ENCODE measurements around the gene GPR85.

GPR85 gene

GRCh38 chr7:113099284-113099919 is 12.8 kb upstream of the GPR85 start:
- Mint-ChIP-seq H3K27me3 (peaks cover 5% of the 10 kb centered on the region), H3K4me1 (no peaks in the 10 kb centered on the region), H3K9me3 (peaks cover 5% of the 10 kb centered on the region), H3K36me3 (peaks cover 6% of the 10 kb centered on the region), H3K4me3 (no peak overlapping the region), H3K27ac (no peak overlapping the region)
- DNase-seq (ENCODE audit: low spot score in 2 of 2) (no peak), ATAC-seq (ENCODE audit: low read depth) (no peak)

GRCh38 chr7:113094517-113095249 is 8.1 kb upstream of the GPR85 start:
- Mint-ChIP-seq H3K27me3 (peaks cover 6% of the 10 kb centered on the region), H3K9me3 (no peaks in the 10 kb centered on the region), H3K4me1 (no peaks in the 10 kb centered on the region), H3K4me3 (no peak overlapping the region), H3K36me3 (no peaks in the 10 kb centered on the region), H3K27ac (no peak overlapping the region)
- no peak for DNase-seq (ENCODE audit: low spot score in 2 of 2)
- no peak for ATAC-seq (ENCODE audit: low read depth)

GRCh38 chr7:113093561-113093960 is 6.9 kb upstream of the GPR85 start:
- no peak for DNase-seq (ENCODE audit: low spot score in 2 of 2)
- no peaks in the 10 kb centered on the region for H3K9me3 Mint-ChIP-seq
- peaks cover 6% of the 10 kb centered on the region for H3K27me3 Mint-ChIP-seq
- H3K4me1 Mint-ChIP-seq, result no peaks in the 10 kb centered on the region
- no peak overlapping the region for H3K4me3 Mint-ChIP-seq
- ATAC-seq (ENCODE audit: low read depth), result no peak
- no peak overlapping the region for H3K27ac Mint-ChIP-seq
- H3K36me3 Mint-ChIP-seq, result no peaks in the 10 kb centered on the region

GRCh38 chr7:113092762-113093161 is 6.1 kb upstream of the GPR85 start:
- ATAC-seq (ENCODE audit: low read depth) (no peak), DNase-seq (ENCODE audit: low spot score in 2 of 2) (no peak)
- Mint-ChIP-seq H3K4me1 (no peaks in the 10 kb centered on the region), H3K4me3 (no peak overlapping the region), H3K36me3 (no peaks in the 10 kb centered on the region), H3K27me3 (peaks cover 6% of the 10 kb centered on the region), H3K9me3 (no peaks in the 10 kb centered on the region), H3K27ac (no peak overlapping the region)

GRCh38 chr7:113087071-113087998 is 708 bp upstream of the GPR85 start:
- Mint-ChIP-seq H3K27ac (no peak overlapping the region), H3K4me1 (peaks cover 5% of the 10 kb centered on the region), H3K36me3 (no peaks in the 10 kb centered on the region), H3K9me3 (no peaks in the 10 kb centered on the region), H3K27me3 (peaks cover 16% of the 10 kb centered on the region), H3K4me3 (no peak overlapping the region)
- ATAC-seq (ENCODE audit: low read depth), result no peak
- no peak for DNase-seq (ENCODE audit: low spot score in 2 of 2)

GRCh38 chr7:113085781-113086390 is 741 bp downstream of the GPR85 start:
- Mint-ChIP-seq H3K4me3 (peak overlapping the region; percentile 74), H3K36me3 (no peaks in the 10 kb centered on the region), H3K27me3 (peaks cover 13% of the 10 kb centered on the region), H3K27ac (no peak overlapping the region), H3K4me1 (peaks cover 5% of the 10 kb centered on the region), H3K9me3 (no peaks in the 10 kb centered on the region)
- ATAC-seq (ENCODE audit: low read depth) (peak; percentile 26), DNase-seq (ENCODE audit: low spot score in 2 of 2) (no peak)

GRCh38 chr7:113084496-113085172 is 2.0 kb downstream of the GPR85 start:
- Mint-ChIP-seq H3K27ac (no peak overlapping the region), H3K27me3 (peaks cover 13% of the 10 kb centered on the region), H3K36me3 (no peaks in the 10 kb centered on the region), H3K4me3 (no peak overlapping the region), H3K9me3 (no peaks in the 10 kb centered on the region), H3K4me1 (peaks cover 5% of the 10 kb centered on the region)
- ATAC-seq (ENCODE audit: low read depth) (no peak), DNase-seq (ENCODE audit: low spot score in 2 of 2) (no peak)

GRCh38 chr7:113083816-113084495 is 2.7 kb downstream of the GPR85 start:
- ATAC-seq (ENCODE audit: low read depth) (no peak), DNase-seq (ENCODE audit: low spot score in 2 of 2) (no peak)
- H3K27ac Mint-ChIP-seq, result no peak overlapping the region
- H3K27me3 Mint-ChIP-seq, result peaks cover 13% of the 10 kb centered on the region
- H3K4me3 Mint-ChIP-seq, result no peak overlapping the region
- no peaks in the 10 kb centered on the region for H3K9me3 Mint-ChIP-seq
- peaks cover 5% of the 10 kb centered on the region for H3K4me1 Mint-ChIP-seq
- no peaks in the 10 kb centered on the region for H3K36me3 Mint-ChIP-seq

GRCh38 chr7:113083132-113083815 is 3.4 kb downstream of the GPR85 start:
- no peak overlapping the region for H3K27ac Mint-ChIP-seq
- no peak for DNase-seq (ENCODE audit: low spot score in 2 of 2)
- H3K4me1 Mint-ChIP-seq, result peaks cover 5% of the 10 kb centered on the region

GRCh38 chr7:113078331-113078730 is 8.3 kb downstream of the GPR85 start:
- Mint-ChIP-seq H3K27ac (no peak overlapping the region), H3K9me3 (no peaks in the 10 kb centered on the region), H3K4me1 (no peaks in the 10 kb centered on the region), H3K27me3 (no peaks in the 10 kb centered on the region), H3K36me3 (no peaks in the 10 kb centered on the region), H3K4me3 (no peak overlapping the region)
- DNase-seq (ENCODE audit: low spot score in 2 of 2) (no peak), ATAC-seq (ENCODE audit: low read depth) (no peak)

More at GRCh38 chr7:113083132-113083815, 3.4 kb downstream of the GPR85 start:
- no peak for ATAC-seq (ENCODE audit: low read depth)
- Mint-ChIP-seq H3K27me3 (peaks cover 13% of the 10 kb centered on the region), H3K4me3 (no peak overlapping the region), H3K9me3 (no peaks in the 10 kb centered on the region), H3K36me3 (no peaks in the 10 kb centered on the region)

- Mint-ChIP-seq H3K4me1 (no peaks in the 10 kb centered on the region), H3K9me3 (no peaks in the 10 kb centered on the region), H3K4me3 (no peak overlapping the region), H3K27ac (no peak overlapping the region), H3K27me3 (no peaks in the 10 kb centered on the region), H3K36me3 (no peaks in the 10 kb centered on the region)
- DNase-seq (ENCODE audit: low spot score in 2 of 2), result no peak
- no peak for ATAC-seq (ENCODE audit: low read depth)
Observed at GRCh38 chr7:113076703-113077102, 9.9 kb downstream of the GPR85 start.

GRCh38 chr7:113071465-113071864 is 15.2 kb downstream of the GPR85 start:
- Mint-ChIP-seq H3K36me3 (no peaks in the 10 kb centered on the region), H3K9me3 (peaks cover 1% of the 10 kb centered on the region), H3K4me3 (no peak overlapping the region), H3K27ac (no peak overlapping the region), H3K27me3 (no peaks in the 10 kb centered on the region), H3K4me1 (no peaks in the 10 kb centered on the region)
- ATAC-seq (ENCODE audit: low read depth), result peak; percentile 74
- no peak for DNase-seq (ENCODE audit: low spot score in 2 of 2)

Measured in memory B cell (primary cell).